IPS-20b (cell line): ENCODE results near the gene DCHS1.

Source experiments
- H3K27ac ChIP-seq: one replicate; pipeline ENCODE4 v1.5.1; 2013; ENCODE audit warnings: low read length
- H3K27me3 ChIP-seq: 2 replicates; pipeline ENCODE4 v1.6.1; 2013; ENCODE audit warnings: mild to moderate bottlenecking, low read length, inconsistent platforms; ENCODE audit not compliant: insufficient read depth
- H3K36me3 ChIP-seq: 2 replicates; pipeline ENCODE4 v1.6.1; 2013; ENCODE audit warnings: low read depth, mild to moderate bottlenecking, inconsistent platforms, low read length, moderate library complexity; ENCODE audit not compliant: insufficient read depth
- H3K4me1 ChIP-seq: 2 replicates; pipeline ENCODE4 v1.6.1; 2013; ENCODE audit warnings: mild to moderate bottlenecking, control low read depth, inconsistent platforms, low read length, moderate library complexity; ENCODE audit not compliant: insufficient read depth
- H3K4me3 ChIP-seq: 2 replicates; pipeline ENCODE4 v1.5.1; 2013; ENCODE audit warnings: mild to moderate bottlenecking, low read length, inconsistent platforms
- H3K9ac ChIP-seq: 2 replicates; pipeline ENCODE4 v1.6.1; 2013; ENCODE audit warnings: low read depth, mild to moderate bottlenecking, inconsistent platforms, low read length, moderate library complexity
- H3K9me3 ChIP-seq: 2 replicates; pipeline ENCODE4 v1.6.1; 2013; ENCODE audit warnings: mild to moderate bottlenecking, low read depth, low read length, inconsistent platforms; ENCODE audit not compliant: insufficient read depth

The DCHS1 gene

GRCh38 chr11:6586434-6587359 is 68.9 kb downstream of the DCHS1 start:
- Histone ChIP-seq H3K36me3 (no peaks in the 10 kb centered on the region), H3K4me3 (no peak overlapping the region), H3K4me1 (no peaks in the 10 kb centered on the region), H3K9me3 (peaks cover 16% of the 10 kb centered on the region), H3K27me3 (no peaks in the 10 kb centered on the region), H3K27ac (no peak overlapping the region), H3K9ac (no peak overlapping the region)

DNA sequence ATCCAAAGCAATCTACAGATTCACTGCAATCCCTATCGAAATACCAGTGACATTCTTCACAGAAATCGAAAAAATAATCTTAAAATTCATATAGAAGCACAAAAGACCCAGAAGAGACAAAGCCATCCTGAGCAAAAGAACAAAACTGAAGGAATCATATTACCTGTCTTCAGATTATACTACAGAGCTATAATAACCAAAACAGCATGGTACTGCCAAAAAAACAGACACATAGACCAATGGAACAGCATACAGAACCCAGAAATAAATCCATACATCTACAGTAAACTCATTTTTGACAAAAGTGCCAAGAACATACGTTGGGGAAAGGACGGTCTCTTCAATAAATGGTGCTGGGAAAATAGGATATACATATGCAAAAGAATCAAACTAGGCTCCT is 71.1 kb downstream of the DCHS1 start:
- H3K9ac ChIP-seq = no peak overlapping the region
- H3K4me1 ChIP-seq = no peaks in the 10 kb centered on the region
- H3K36me3 ChIP-seq = no peaks in the 10 kb centered on the region
- peaks cover 16% of the 10 kb centered on the region for H3K9me3 ChIP-seq
- H3K27me3 ChIP-seq = no peaks in the 10 kb centered on the region
- H3K4me3 ChIP-seq = no peak overlapping the region
- H3K27ac ChIP-seq = no peak overlapping the region

DNA sequence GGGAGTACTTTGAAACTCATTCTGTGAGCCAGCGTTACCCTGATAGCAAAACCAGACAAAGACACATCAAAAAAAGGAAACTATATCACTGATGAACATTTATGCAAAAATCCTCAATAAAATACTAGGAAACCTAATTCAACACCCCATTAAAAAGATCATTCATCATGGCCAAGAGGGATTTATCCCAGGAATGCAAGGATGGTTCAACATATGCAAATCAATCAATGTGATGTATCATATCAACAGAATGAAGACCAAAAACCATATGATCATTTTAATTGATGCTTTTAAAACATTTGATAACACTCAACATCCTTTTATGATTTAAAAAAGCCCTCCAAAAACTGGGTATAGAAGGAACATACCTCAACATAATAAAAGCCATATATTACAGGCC is 72.0 kb downstream of the DCHS1 start:
- H3K36me3 ChIP-seq = no peaks in the 10 kb centered on the region
- no peak overlapping the region for H3K9ac ChIP-seq
- H3K27me3 ChIP-seq = no peaks in the 10 kb centered on the region
- H3K4me3 ChIP-seq = no peak overlapping the region
- no peaks in the 10 kb centered on the region for H3K4me1 ChIP-seq
- peaks cover 16% of the 10 kb centered on the region for H3K9me3 ChIP-seq
- no peak overlapping the region for H3K27ac ChIP-seq

- Histone ChIP-seq H3K36me3 (no peaks in the 10 kb centered on the region), H3K27ac (no peak overlapping the region), H3K4me3 (no peak overlapping the region), H3K4me1 (no peaks in the 10 kb centered on the region), H3K9me3 (peaks cover 15% of the 10 kb centered on the region), H3K9ac (no peak overlapping the region), H3K27me3 (no peaks in the 10 kb centered on the region)
Measured at GRCh38 chr11:6579681-6580080, 75.9 kb downstream of the DCHS1 start.

DNA sequence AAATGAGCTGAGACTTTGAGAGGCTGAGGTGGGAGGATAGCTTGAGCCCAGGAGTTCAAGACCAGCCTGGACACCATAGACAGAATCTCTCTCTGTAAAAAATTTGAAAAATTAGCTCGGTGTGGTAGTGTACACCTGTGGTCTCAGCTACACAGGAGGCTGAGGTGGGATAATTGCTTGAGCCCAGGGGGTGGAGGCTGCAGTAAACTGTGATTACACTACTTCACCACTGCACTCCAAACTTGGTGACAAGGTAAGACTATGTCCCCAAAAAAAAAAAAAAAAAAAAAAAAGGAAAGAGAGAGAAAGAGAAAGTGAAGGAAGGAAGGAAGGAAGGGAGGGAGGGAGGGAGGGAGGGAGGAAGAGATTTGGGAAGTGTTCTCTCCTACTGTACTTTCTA is 77.5 kb downstream of the DCHS1 start:
- H3K27me3 ChIP-seq = no peaks in the 10 kb centered on the region
- H3K27ac ChIP-seq = no peak overlapping the region
- no peak overlapping the region for H3K9ac ChIP-seq
- H3K4me3 ChIP-seq = no peak overlapping the region
- H3K4me1 ChIP-seq = no peaks in the 10 kb centered on the region
- no peaks in the 10 kb centered on the region for H3K36me3 ChIP-seq
- 0 out of 2 replicates have a peak, but pooled peaks cover under 1% of the 10 kb centered on the region for H3K9me3 ChIP-seq

DNA sequence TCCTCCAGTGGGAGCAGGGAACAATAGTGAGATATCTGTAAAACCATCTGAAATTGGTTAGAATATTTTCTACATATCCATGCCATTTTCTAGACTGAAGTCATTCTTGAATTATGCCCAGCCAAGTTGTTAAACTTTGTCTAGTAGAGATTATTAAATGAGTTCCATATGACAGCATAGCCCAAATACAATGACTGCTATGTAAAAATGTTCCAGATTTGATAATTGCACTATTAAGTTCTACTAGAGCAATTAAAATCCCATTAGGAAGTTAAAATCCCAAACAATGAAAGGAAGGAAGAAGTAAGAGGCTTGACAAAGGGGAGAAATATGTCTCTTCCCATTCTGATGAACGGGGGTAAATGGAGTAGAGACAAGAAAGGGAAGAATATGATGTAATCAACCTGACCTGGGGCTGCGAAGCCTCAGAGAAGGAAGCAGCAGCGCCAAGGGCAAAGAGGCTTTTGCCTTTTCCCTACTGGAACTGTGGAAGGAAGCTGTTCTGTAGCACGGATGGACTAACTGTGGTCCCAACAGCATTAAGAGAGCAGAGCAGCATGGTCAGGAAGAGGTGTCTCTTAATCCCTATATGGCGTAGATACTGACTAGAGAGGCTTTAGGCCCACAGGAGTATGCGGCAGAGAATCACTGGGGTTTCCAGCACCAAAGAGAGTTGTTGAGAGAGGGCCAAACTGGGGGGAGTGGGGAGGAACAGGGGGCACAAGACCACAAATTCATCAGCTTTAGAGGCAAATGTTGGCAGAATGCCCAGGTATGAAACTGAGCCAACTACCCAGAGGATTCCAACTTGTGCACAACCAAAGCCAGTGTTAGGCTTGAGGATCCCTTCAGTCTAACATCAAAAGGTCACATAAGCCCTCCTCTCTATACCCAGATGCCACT is 78.9 kb downstream of the DCHS1 start:
- Histone ChIP-seq H3K9ac (no peak overlapping the region), H3K9me3 (no peaks in the 10 kb centered on the region), H3K36me3 (no peaks in the 10 kb centered on the region), H3K27ac (no peak overlapping the region), H3K27me3 (no peaks in the 10 kb centered on the region), H3K4me1 (no peaks in the 10 kb centered on the region), H3K4me3 (no peak overlapping the region)

DNA sequence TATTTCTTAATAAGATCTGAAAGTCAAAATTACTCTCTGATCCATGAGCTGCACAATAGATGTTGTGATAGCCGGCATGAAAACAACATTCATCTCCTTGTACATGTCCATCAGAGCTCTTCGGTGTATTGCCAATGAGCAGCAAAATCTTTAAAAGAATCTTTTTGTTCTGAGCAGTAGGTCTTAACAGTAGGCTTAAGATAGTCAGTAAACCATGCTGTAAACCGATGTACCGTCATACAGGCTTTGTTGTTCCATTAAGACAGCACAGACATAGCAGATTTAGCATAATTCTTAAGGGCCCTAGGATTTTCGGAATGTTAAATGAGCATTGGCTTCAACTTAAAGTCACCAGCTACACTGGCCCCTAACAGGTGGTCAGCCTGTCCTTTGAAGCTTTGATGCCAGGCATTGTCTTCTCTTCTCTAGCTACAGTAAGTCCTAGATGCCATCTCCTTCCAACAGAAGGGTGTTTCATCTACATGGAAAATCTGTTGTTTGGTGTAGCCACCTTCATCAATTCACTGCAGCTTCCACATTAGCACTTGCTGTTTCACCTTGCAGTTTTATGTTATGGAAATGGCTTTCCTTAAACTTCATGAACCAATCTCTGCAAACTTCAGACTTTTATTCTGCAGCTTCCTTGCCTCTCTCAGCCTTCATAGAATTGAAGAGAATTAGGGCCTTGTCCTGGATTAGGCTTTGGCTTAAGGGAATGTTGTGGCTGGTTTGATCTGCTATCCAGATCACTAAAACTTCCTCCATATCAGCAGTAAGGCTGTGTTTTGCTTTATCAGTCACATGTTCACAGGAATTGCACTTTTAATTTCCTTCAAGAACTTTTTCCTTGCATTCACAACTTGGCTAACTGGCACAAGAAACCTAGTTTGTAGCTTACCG is 80.5 kb downstream of the DCHS1 start:
- no peak overlapping the region for H3K27ac ChIP-seq
- H3K4me1 ChIP-seq = no peaks in the 10 kb centered on the region
- H3K36me3 ChIP-seq = no peaks in the 10 kb centered on the region
- H3K4me3 ChIP-seq = no peak overlapping the region
- no peaks in the 10 kb centered on the region for H3K27me3 ChIP-seq
- H3K9me3 ChIP-seq = no peaks in the 10 kb centered on the region
- no peak overlapping the region for H3K9ac ChIP-seq

GRCh38 chr11:6572215-6572614 is 83.4 kb downstream of the DCHS1 start:
- Histone ChIP-seq H3K9me3 (no peaks in the 10 kb centered on the region), H3K9ac (no peak overlapping the region), H3K27me3 (no peaks in the 10 kb centered on the region), H3K36me3 (no peaks in the 10 kb centered on the region), H3K4me3 (no peak overlapping the region), H3K4me1 (peaks cover 2% of the 10 kb centered on the region; the same call in 1 of the 2 replicates), H3K27ac (no peak overlapping the region)

DNA sequence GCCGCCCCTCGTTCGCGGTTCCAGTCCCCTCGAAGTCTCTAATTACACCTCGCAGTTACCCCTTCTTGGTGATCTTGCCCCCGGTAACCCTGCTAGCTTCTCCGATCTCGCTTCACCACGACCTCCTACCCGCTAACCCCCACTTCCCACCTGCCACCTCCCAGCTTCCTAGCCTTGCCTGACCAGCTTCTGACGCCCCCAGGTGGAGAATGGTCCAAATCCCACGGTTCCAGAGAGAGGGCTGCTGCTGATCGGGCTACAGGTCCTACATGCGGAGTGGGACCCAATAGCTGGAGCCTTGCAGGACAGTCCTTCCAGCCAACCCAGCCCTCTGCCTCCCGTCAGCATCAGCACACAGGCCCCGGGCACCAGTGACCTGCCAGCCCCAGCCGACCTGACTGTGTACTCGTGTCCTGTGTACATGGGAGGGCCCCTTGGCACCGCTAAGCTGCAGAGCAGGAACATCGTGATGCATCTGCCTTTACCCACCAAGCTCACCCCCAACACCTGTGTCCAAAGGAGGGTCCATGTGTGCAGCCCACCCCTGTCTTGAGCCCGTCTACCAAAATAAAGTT is 84.1 kb downstream of the DCHS1 start:
- Histone ChIP-seq H3K9me3 (no peaks in the 10 kb centered on the region), H3K4me3 (no peak overlapping the region), H3K27ac (no peak overlapping the region), H3K36me3 (no peaks in the 10 kb centered on the region), H3K9ac (no peak overlapping the region), H3K4me1 (peaks cover 2% of the 10 kb centered on the region; the same call in 1 of the 2 replicates), H3K27me3 (no peaks in the 10 kb centered on the region)
